H1 (cell line): ENCODE data around the gene KBTBD13. TPM values are rescaled to one million over a fixed set of nuclear protein-coding genes. Genes with fewer than 3 reads are reported as not detected.

Experiments
- CTCF ChIA-PET: fragments of 300-600 bp; sonication (Branson Sonifier 250); formaldehyde crosslinking; loops from one replicate; lab custom pipeline; 2021; ENCODE audit not compliant: partially characterized antibody; lab: Charles Lee
- POLR2A ChIA-PET: fragments of 300-600 bp; sonication (Branson Sonifier 250); formaldehyde crosslinking; loops from one replicate; lab custom pipeline; 2021; ENCODE audit warnings: inconsistent platforms; ENCODE audit not compliant: partially characterized antibody; lab: Charles Lee
- DNase-seq, 2 experiments: peaks; one replicate each; pipeline versions ENCODE4 v3.0.0 to v3.0.0-alpha.2; 2010 to 2022; ENCODE audit warnings: low spot score in 2 of 2, low read depth in 1 of 2, mixed read lengths in 1 of 2
- FAIRE-seq: peaks from 2 replicates; lab custom pipeline; 2011; peaks lifted over from hg19 to GRCh38; lab: Jason Lieb, UNC
- H2AFZ ChIP-seq: 2 replicates; pipeline ENCODE4 v1.8.1; 2012; ENCODE audit warnings: low read length, inconsistent platforms
- H2AK5ac ChIP-seq: 2 replicates; pipeline ENCODE4 v1.6.1; 2013; ENCODE audit warnings: low read depth, low read length
- H2BK120ac ChIP-seq: replicated peaks from 2 replicates; pipeline ENCODE3; 2013; ENCODE audit warnings: low read depth, low read length, inconsistent platforms
- H2BK12ac ChIP-seq: 2 replicates; pipeline ENCODE4 v1.6.1; 2013; ENCODE audit warnings: low read depth, low read length
- H2BK15ac ChIP-seq: 2 replicates; pipeline ENCODE4 v1.6.1; 2013; ENCODE audit warnings: low read length
- H2BK20ac ChIP-seq: 2 replicates; pipeline ENCODE4 v1.6.1; 2013; ENCODE audit warnings: low read length
- H2BK5ac ChIP-seq: 2 replicates; pipeline ENCODE4 v1.6.1; 2013; ENCODE audit warnings: low read depth, low read length
- H3K14ac ChIP-seq: 2 replicates; pipeline ENCODE4 v1.6.1; 2013; ENCODE audit warnings: inconsistent platforms; ENCODE audit not compliant: insufficient read length
- H3K18ac ChIP-seq: 2 replicates; pipeline ENCODE4 v1.6.1; 2013; ENCODE audit warnings: low read length; ENCODE audit errors: extremely low read depth
- H3K23ac ChIP-seq: 2 replicates; pipeline ENCODE4 v1.6.1; 2013; ENCODE audit warnings: inconsistent platforms; ENCODE audit not compliant: insufficient read length
- H3K23me2 ChIP-seq: 2 replicates; pipeline ENCODE4 v1.6.1; 2013; ENCODE audit warnings: low read depth, low read length
- H3K27ac ChIP-seq: 2 replicates; pipeline ENCODE4 v1.6.1; 2011; ENCODE audit warnings: low read depth, low read length, inconsistent platforms
- H3K27me3 ChIP-seq, 4 experiments: replicated peaks in 1 of 4; 1 replicate in 1 of 4; 2 replicates in 3 of 4; pipeline versions ENCODE4 v1.6.1 to v1.8.1; 2011 to 2013; ENCODE audit warnings: low read length in 3 of 4, mild to moderate bottlenecking in 3 of 4, inconsistent platforms in 2 of 4, mixed read lengths in 2 of 4, moderate library complexity in 1 of 4; ENCODE audit not compliant: control insufficient read depth in 3 of 4, insufficient read depth in 3 of 4; ENCODE audit errors: extremely low read depth in 1 of 4
- H3K36me3 ChIP-seq, 4 experiments: 2 replicates each; pipeline versions ENCODE4 v1.6.1 to v1.8.1; 2011 to 2013; ENCODE audit warnings: mild to moderate bottlenecking in 4 of 4, low read length in 3 of 4, moderate library complexity in 2 of 4, control low read depth in 1 of 4, inconsistent platforms in 1 of 4; ENCODE audit not compliant: insufficient read depth in 4 of 4, control insufficient read depth in 2 of 4
- H3K4ac ChIP-seq: replicated peaks from 2 replicates; pipeline ENCODE3; 2013; ENCODE audit warnings: low read length, low read depth, mixed read lengths, inconsistent platforms; ENCODE audit not compliant: insufficient read length
- H3K4me1 ChIP-seq, 4 experiments: replicated peaks in 1 of 4; 1 replicate in 1 of 4; 2 replicates in 3 of 4; pipeline versions ENCODE4 v1.6.1 to v1.8.1; 2011 to 2013; ENCODE audit warnings: low read length in 3 of 4, inconsistent platforms in 2 of 4, mixed read lengths in 1 of 4; ENCODE audit not compliant: insufficient read depth in 4 of 4, control insufficient read depth in 3 of 4
- H3K4me2 ChIP-seq, 2 experiments: 2 replicates each; pipeline versions ENCODE4 v1.6.1 to v1.8.1; 2011 to 2013; ENCODE audit warnings: low read depth in 2 of 2, low read length in 2 of 2, control low read depth in 1 of 2, inconsistent platforms in 1 of 2, mild to moderate bottlenecking in 1 of 2; ENCODE audit not compliant: insufficient read depth in 1 of 2
- H3K4me3 ChIP-seq, 4 experiments: fragments of 200-600, 300-600 bp in 1 of 4; sonication (generic), shearing (Covaris generic), sonication (Bioruptor Twin) in 1 of 4; 2 replicates each; pipeline versions ENCODE4 v1.5.1 to v1.8.1; 2011 to 2016; ENCODE audit warnings: low read length in 4 of 4, low read depth in 3 of 4, control low read depth in 2 of 4, inconsistent platforms in 2 of 4, mild to moderate bottlenecking in 2 of 4, mixed read lengths in 1 of 4, moderate library complexity in 1 of 4; ENCODE audit not compliant: insufficient read depth in 2 of 4; ENCODE audit errors: extremely low read depth in 1 of 4
- H3K56ac ChIP-seq: replicated peaks from 2 replicates; pipeline ENCODE3; 2013; ENCODE audit warnings: low read depth, mild to moderate bottlenecking, mixed read lengths, low read length, inconsistent platforms; ENCODE audit not compliant: insufficient read length
- H3K79me1 ChIP-seq: 2 replicates; pipeline ENCODE4 v1.6.1; 2013; ENCODE audit warnings: low read depth, low read length, control low read depth
- H3K79me2 ChIP-seq, 2 experiments: 2 replicates each; pipeline versions ENCODE4 v1.6.1 to v1.8.1; 2012 to 2013; ENCODE audit warnings: low read length in 2 of 2, mild to moderate bottlenecking in 2 of 2, inconsistent platforms in 1 of 2; ENCODE audit not compliant: insufficient read depth in 2 of 2, control insufficient read depth in 1 of 2
- H3K9ac ChIP-seq, 4 experiments: replicated peaks in 1 of 4; 1 replicate in 1 of 4; 2 replicates in 3 of 4; pipeline versions ENCODE4 v1.6.1 to v1.8.1; 2011 to 2013; ENCODE audit warnings: low read depth in 3 of 4, low read length in 3 of 4, control low read depth in 2 of 4, mild to moderate bottlenecking in 2 of 4, moderate library complexity in 2 of 4, inconsistent platforms in 1 of 4; ENCODE audit errors: extremely low read depth in 1 of 4
- H3K9me3 ChIP-seq, 2 experiments: 2 replicates each; pipeline versions ENCODE4 v1.6.1 to v1.8.1; 2012 to 2013; ENCODE audit warnings: mild to moderate bottlenecking in 2 of 2, moderate library complexity in 2 of 2, control low read depth in 1 of 2, inconsistent platforms in 1 of 2, low read depth in 1 of 2, low read length in 1 of 2, mixed read lengths in 1 of 2; ENCODE audit not compliant: insufficient read depth in 2 of 2
- H4K20me1 ChIP-seq, 2 experiments: replicated peaks in 1 of 2; 2 replicates each; pipeline versions ENCODE3 to v1.8.1; 2011 to 2013; ENCODE audit warnings: inconsistent platforms in 2 of 2, low read length in 2 of 2, mild to moderate bottlenecking in 1 of 2; ENCODE audit not compliant: insufficient read depth in 2 of 2, control insufficient read depth in 1 of 2
- H4K5ac ChIP-seq: 2 replicates; pipeline ENCODE4 v1.6.1; 2013; ENCODE audit warnings: low read length, low read depth, mixed read lengths, inconsistent platforms; ENCODE audit not compliant: insufficient read length
- H4K8ac ChIP-seq: 2 replicates; pipeline ENCODE4 v1.8.0; 2013; ENCODE audit warnings: mild to moderate bottlenecking, moderate library complexity, low read length, inconsistent platforms; ENCODE audit not compliant: insufficient read depth; ENCODE audit errors: extremely low read depth
- H4K91ac ChIP-seq: replicated peaks from 2 replicates; pipeline ENCODE3; 2013; ENCODE audit warnings: low read length, mixed read lengths, inconsistent platforms; ENCODE audit not compliant: insufficient read length
- ATF2 ChIP-seq: IDR thresholded peaks from 2 replicates; pipeline ENCODE4 v1.6.1; 2012; ENCODE audit warnings: low read length, inconsistent platforms
- CBX8 ChIP-seq: fragments of 300-800, 300-1000 bp; sonication (generic); IDR thresholded peaks from 2 replicates; pipeline ENCODE4 v1.7.1; 2016; ENCODE audit warnings: low read depth, low read length, borderline replicate concordance
- CHD1 ChIP-seq: IDR thresholded peaks from 2 replicates; pipeline ENCODE4 v1.6.1; 2012; ENCODE audit warnings: low read depth, low read length, improper control_type of control experiment
- JUND ChIP-seq: IDR thresholded peaks from 2 replicates; pipeline ENCODE4 v1.6.1; 2011; ENCODE audit warnings: mild to moderate bottlenecking, improper control_type of control experiment, low read length
- NANOG ChIP-seq: IDR thresholded peaks from 2 replicates; pipeline ENCODE4 v1.6.1; 2011; ENCODE audit warnings: low read length, low read depth, mild to moderate bottlenecking, inconsistent platforms; ENCODE audit not compliant: insufficient read depth, poor library complexity, severe bottlenecking
- POLR2A ChIP-seq, 2 experiments: IDR thresholded peaks; 1 replicate in 1 of 2; 2 replicates in 1 of 2; pipeline ENCODE4 v1.6.1; 2011; ENCODE audit warnings: low read depth in 2 of 2, low read length in 2 of 2, mild to moderate bottlenecking in 2 of 2; ENCODE audit errors: control extremely low read depth in 1 of 2
- RAD21 ChIP-seq, 2 experiments: IDR thresholded peaks in 1 of 2; conservative IDR thresholded peaks in 1 of 2; 2 replicates each; pipeline ENCODE4 v1.6.1; 2011; ENCODE audit warnings: low read depth in 2 of 2, low read length in 2 of 2, improper control_type of control experiment in 1 of 2, inconsistent platforms in 1 of 2, mild to moderate bottlenecking in 1 of 2, moderate library complexity in 1 of 2
- SIN3A ChIP-seq, 2 experiments: IDR thresholded peaks in 1 of 2; conservative IDR thresholded peaks in 1 of 2; 2 replicates each; pipeline ENCODE4 v1.6.1; 2011 to 2012; ENCODE audit warnings: low read length in 2 of 2, improper control_type of control experiment in 1 of 2, low read depth in 1 of 2, mild to moderate bottlenecking in 1 of 2
- SIRT6 ChIP-seq: IDR thresholded peaks from one replicate; pipeline ENCODE4 v1.7.1; 2012; ENCODE audit warnings: low read length, inconsistent platforms
- SP2 ChIP-seq: IDR thresholded peaks from 2 replicates; pipeline ENCODE4 v1.6.1; 2012; ENCODE audit warnings: mild to moderate bottlenecking, low read length, inconsistent platforms
- TAF1 ChIP-seq: IDR thresholded peaks from 2 replicates; pipeline ENCODE4 v1.6.1; 2011; ENCODE audit warnings: mild to moderate bottlenecking, low read depth, low read length
- WGBS, 2 experiments: shearing (Covaris generic) in 1 of 2; methylation state at CpG; one replicate each; pipeline versions ENCODE4 v1.1.6 to v1.1.7; 2013 to 2015; ENCODE audit warnings: low lambda C conversion rate in 2 of 2, mixed read lengths in 2 of 2, inconsistent platforms in 1 of 2, low coverage in 1 of 2, missing lambda C conversion rate in 1 of 2; ENCODE audit not compliant: insufficient replicate concordance in 2 of 2, insufficient coverage in 1 of 2, insufficient read length in 1 of 2; ENCODE audit errors: extremely low coverage in 1 of 2, missing lambda C conversion rate in 1 of 2; 5-methylcytosine and 5-hydroxymethylcytosine counted together
- polyA plus RNA-seq, 7 experiments: library from polyadenylated mRNA; depleted of rRNA in 3 of 7; stranded (reverse) in 5 of 7; unstranded in 2 of 7; fragments of >200 nt in 5 of 7; fragments of 200-250 nt in 2 of 7; gene quantifications; 1 replicate in 5 of 7; 2 replicates in 1 of 7; 4 replicates in 1 of 7; pipeline versions ENCODE4 v1.2.1 to v1.2.3, GENCODE V29; 2011 to 2013; ENCODE audit warnings: missing spikeins in 2 of 7, mixed read lengths in 2 of 7
- total RNA-seq: library from RNA; stranded (reverse); fragmentation: NEBNext Ultra II Directional; extraction: Animal tissue kit (Norgen Biotek cat#: 25700); gene quantifications from 2 replicates; pipeline ENCODE4 v1.2.1, GENCODE V29; 2021

The KBTBD13 gene
- total and polyA plus RNA-seq, 2 of the 8 experiments (the other 6 are each of a cell fraction or from before 2014, with no cell fraction given): not detected

- Histone ChIP-seq H3K9me3 (peaks cover 3% of the 10 kb centered on the region in 2 experiments; a peak in 2 of 4 replicates), H3K36me3 (no peaks in the 10 kb centered on the region), H4K20me1 (no peaks in the 10 kb centered on the region), H3K4me3 (peak overlapping the region; percentile 43 to 71 (median 53); a peak in 5 of 8 replicates), H3K18ac (no peak overlapping the region; the same call in 1 of the 2 replicates), H4K8ac (no peak overlapping the region), H3K79me2 (no peaks in the 10 kb centered on the region; a peak in 1 of 4 replicates), H3K27me3 (peaks cover 0 to 6% (median 1%) of the 10 kb centered on the region in 4 experiments; a peak in 3 of 7 replicates), H3K14ac (no peak overlapping the region), H2BK120ac (no peak overlapping the region), H3K9ac (no peak overlapping the region), H2AFZ (no peak overlapping the region), H3K56ac (no peak overlapping the region), H3K23ac (no peak overlapping the region), H3K4ac (no peak overlapping the region), H2BK5ac (no peak overlapping the region), H2AK5ac (no peak overlapping the region; the same call in 1 of the 2 replicates), H2BK20ac (0 out of 2 replicates have a peak overlapping the region, but pooled peaks have one; percentile 15), H2BK12ac (peak overlapping the region; percentile 44; the same call in 1 of the 2 replicates), H4K91ac (no peak overlapping the region), H4K5ac (no peak overlapping the region), H3K27ac (no peak overlapping the region), H3K4me1 (peaks cover 5 to 19% (median 7%) of the 10 kb centered on the region in 4 experiments), H3K23me2 (peaks cover 6% of the 10 kb centered on the region; the same call in 1 of the 2 replicates), H3K79me1 (peaks cover 3% of the 10 kb centered on the region; the same call in 1 of the 2 replicates), H3K4me2 (peak overlapping the region; percentile 82 to 90), H2BK15ac (0 out of 2 replicates have a peak overlapping the region, but pooled peaks have one; percentile 89)
- CTCF ChIA-PET: interaction anchor here (0.9 to 33.2 kb wide), 9 partner anchors 5 to 1835 kb away, joined by 3 to 1213 read pairs (median 4); partner anchors contain the start of genes KBTBD13, RASL12 and SLC51B
- WGBS, 2 experiments: 57% methylated on average over 3 of the region's 3 CpGs; no CpG with 5 or more reads in 1 of the 2 experiments
- no peak for DNase-seq
- POLR2A ChIA-PET: interaction anchor here (0.6 to 8.0 kb wide), 8 partner anchors 14 to 463 kb away, joined by 3 to 93 read pairs (median 4); partner anchors contain the start of genes KBTBD13 and RNU5B-1
- FAIRE-seq: no peak
- TF ChIP-seq TAF1: no peak
- TF ChIP-seq SP2: no peak
- no peak for TF ChIP-seq SIN3A (conservative IDR thresholded peaks at IDR 0.05 in 1 of 2, IDR thresholded peaks at IDR 0.05 in 1 of 2; ENCODE audit: low read depth in 1 of 2, low read length in 2 of 2)
- no peak for TF ChIP-seq NANOG
- TF ChIP-seq ATF2: no peak
- TF ChIP-seq JUND: no peak
- no peak for TF ChIP-seq CHD1
- no peak for TF ChIP-seq POLR2A (IDR thresholded peaks at IDR 0.05; ENCODE audit: control extremely low read depth in 1 of 2, low read depth in 2 of 2, low read length in 2 of 2)
- TF ChIP-seq CBX8: no peak
- TF ChIP-seq RAD21 (IDR thresholded peaks at IDR 0.05 in 1 of 2, conservative IDR thresholded peaks at IDR 0.05 in 1 of 2; ENCODE audit: low read depth in 2 of 2, low read length in 2 of 2): no peak
- no peak for TF ChIP-seq SIRT6
These were observed 8.2 kb upstream of the KBTBD13 start for GRCh38 chr15:65068403-65068788.
